GM19397 (cell line): ENCODE data around the gene H2AZ1.
"Not testable (repeated sequence)": the region's sequence is repeated elsewhere in the genome, so short reads cannot be mapped to it uniquely, and the experiment has no call there.

ENCODE experiments used
- ATAC-seq: cut with Tn5 transposase; IDR thresholded peaks from one replicate; pipeline ENCODE4 v1.9.1; 2021; ENCODE audit warnings: mild to moderate bottlenecking, moderate library complexity; ENCODE audit not compliant: unreplicated experiment

The H2AZ1 gene

GRCh38 chr4:99949999-99950912, at the start of gene H2AZ1:
Gene H2AZ1 (minus strand): TSS chr4:99950275. CDS start chr4:99950170, 105 bp downstream.
- peak; percentile 66 for ATAC-seq

DNA sequence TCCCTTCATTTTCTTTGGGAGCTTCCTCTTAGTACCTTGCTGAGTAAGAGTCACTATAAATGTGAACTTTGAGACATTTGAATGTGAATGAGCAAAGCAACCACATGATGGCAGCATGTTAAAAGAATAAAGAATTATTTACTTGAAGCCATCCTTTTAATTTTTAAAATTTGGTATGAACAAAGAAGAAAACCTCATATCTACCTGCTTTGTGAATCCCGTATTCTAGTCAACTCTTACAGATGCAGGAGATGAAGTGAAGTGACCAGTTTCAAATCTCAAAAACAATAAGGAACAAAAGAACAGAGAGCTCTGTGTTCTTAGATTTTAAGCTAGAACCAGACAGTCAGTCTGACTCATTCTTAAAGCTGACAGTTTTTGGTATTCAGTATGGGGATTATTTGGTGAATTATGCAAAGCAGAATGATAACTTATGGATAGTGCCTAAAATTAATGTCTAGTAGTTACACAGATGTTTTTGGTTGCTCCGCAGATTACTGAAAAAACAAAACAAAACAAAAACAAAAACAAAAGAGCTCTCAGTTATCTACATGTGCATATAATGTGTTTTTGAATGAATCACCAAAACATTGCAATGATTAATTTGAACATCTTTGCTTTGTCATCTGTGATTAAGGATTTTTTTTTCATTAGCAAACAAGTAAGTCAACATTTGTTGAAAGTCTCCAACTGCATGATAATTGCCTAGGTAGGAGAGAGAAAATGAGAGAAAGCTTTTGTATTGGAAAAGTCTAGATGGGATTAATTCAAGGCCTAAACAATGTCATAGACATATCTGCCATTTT, 48.2 kb upstream of the H2AZ1 start:
- no peak for ATAC-seq

- no peak for ATAC-seq
Observed at GRCh38 chr4:99991741-99992140, 41.7 kb upstream of the H2AZ1 start.

DNA sequence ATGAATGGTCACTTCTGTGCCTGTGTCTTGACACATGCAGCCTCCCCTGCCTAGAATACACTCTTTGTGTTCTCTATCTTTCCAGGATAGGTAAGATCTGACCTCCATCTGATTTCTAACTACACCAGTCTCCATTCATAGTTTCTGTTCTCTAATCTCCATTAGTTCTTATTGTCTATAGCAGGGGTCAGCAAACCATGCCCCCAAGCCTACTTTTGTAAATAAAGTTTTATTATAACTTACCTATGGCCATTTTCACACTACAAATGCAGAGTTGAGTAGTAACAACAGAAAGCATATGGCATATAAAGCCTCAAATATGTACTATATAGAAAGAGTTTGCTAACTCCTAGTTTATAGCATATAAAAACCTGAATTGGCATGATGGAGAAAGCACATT, 37.6 kb upstream of the H2AZ1 start:
- no peak for ATAC-seq

GRCh38 chr4:99986792-99987191, 36.7 kb upstream of the H2AZ1 start:
- ATAC-seq = no peak

- no peak for ATAC-seq
Observed at GRCh38 chr4:99983289-99983943, 33.3 kb upstream of the H2AZ1 start.

DNA sequence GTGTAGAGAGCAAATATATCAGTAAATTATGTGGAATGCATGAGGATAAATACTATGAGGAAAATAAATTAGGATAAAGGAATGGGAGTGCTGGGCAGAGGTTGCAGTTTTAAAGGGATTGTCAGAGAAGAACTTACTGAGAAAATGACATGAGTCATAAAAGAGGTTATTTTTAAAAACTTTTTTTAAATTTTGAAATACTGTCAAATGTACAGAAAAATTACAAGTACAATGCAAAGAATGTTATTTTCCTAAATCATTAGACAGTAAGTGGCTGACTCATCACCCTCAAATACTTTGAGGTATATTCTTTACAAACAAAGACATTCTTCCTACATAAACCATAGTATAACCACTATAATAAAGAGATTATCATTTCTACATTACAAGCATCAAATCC, 29.8 kb upstream of the H2AZ1 start:
- ATAC-seq = no peak

- no peak for ATAC-seq
Observed at GRCh38 chr4:99971453-99972111, 21.5 kb upstream of the H2AZ1 start.

- ATAC-seq = no peak
Observed at GRCh38 chr4:99968330-99968729, 18.3 kb upstream of the H2AZ1 start.

DNA sequence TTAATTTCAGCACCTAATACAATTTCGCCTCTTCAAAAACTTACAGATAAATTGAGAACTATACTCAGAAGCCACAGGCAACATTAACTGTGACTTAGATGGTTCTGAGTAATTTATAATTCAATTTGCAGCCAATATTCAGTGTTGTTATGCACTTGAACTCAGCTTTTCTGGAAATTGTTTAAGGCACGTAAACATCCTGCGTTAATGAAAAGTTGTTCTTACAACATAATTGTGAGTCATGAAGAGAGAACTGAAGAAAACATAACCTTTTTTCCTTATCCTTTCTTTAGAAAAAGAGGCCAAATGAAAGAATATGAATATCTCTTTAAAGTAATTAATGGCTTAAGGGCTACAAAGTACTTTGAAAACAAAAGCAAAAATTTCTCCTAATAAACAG, 16.6 kb upstream of the H2AZ1 start:
- ATAC-seq = no peak

GRCh38 chr4:99965674-99966350, 15.7 kb upstream of the H2AZ1 start:
- no peak for ATAC-seq

DNA sequence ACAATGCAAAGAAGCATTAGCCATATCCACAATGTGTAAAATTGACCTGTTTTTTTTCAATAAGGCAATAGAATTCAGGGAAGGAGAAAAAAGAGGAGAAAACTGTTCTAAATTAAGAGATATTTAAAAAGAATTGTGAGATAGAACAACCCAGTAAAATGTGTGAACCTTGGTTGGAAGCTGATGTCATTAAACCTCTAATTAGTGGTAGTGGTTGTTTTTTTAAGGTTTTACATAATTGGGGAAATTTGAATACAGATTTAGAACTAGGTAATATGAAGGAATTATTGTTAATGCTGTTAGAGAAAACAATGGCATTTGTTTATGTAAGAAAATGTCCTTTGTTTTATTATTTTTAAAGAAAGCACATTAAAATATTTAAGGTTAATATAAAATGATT, 15.1 kb upstream of the H2AZ1 start:
- no peak for ATAC-seq

- no peak for ATAC-seq
Observed at GRCh38 chr4:99961711-99962110, 11.6 kb upstream of the H2AZ1 start.

DNA sequence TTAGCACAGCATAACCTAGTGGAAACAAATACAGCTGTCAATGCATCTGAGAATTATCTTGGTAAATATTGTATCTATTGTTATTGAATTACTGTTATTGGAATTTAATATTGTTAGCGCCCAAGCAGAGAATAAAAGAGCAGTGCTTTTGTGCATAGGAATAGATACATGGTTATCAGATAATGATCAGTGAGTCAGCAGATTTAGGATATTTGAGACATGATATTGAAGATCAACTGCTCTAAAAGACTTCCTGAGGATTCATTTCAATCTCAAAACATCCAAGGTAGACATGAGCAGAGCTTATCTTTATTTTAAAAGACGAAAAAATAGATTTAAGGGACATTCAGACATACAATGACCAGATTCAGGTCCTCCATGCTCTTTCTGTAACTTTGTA, 10.6 kb upstream of the H2AZ1 start:
- ATAC-seq = no peak

DNA sequence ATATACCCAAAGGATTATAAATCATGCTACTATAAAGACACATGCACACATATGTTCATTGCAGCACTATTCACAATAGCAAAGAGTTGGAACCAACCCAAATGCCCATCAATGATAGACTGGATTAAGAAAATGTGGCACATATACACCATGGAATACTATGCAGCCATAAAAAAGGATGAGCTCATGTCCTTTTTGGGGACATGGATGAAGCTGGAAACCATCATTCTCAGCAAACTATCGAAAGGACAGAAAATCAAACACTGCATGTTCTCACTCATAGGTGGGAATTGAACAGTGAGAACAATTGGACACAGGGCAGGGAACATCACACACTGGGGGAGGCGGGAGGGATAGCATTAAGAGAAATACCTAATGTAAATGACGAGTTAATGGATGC, 8.1 kb upstream of the H2AZ1 start:
- ATAC-seq = not testable (repeated sequence)

DNA sequence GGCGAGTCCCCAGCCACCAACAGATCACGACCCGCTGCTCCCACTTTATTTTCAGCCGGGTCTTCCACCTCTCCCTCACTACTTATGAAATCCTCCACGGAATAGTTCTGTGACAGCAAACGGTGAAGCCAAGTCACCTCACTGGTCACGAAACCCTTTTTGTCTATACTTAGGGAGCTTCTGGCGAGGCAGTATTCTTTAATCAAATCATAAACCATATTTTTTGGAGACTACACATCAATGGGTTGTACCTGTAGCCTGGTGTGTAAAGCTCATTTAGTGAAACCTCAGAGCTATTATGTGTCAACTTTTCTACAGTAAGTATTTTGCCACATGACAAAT, 809 bp upstream of the H2AZ1 start:
- no peak for ATAC-seq

- ATAC-seq = peak; percentile 12
Observed at GRCh38 chr4:99949034-99949998, 759 bp downstream of the H2AZ1 start.

- ATAC-seq = no peak
Observed at GRCh38 chr4:99947608-99948007, 2.5 kb downstream of the H2AZ1 start.

DNA sequence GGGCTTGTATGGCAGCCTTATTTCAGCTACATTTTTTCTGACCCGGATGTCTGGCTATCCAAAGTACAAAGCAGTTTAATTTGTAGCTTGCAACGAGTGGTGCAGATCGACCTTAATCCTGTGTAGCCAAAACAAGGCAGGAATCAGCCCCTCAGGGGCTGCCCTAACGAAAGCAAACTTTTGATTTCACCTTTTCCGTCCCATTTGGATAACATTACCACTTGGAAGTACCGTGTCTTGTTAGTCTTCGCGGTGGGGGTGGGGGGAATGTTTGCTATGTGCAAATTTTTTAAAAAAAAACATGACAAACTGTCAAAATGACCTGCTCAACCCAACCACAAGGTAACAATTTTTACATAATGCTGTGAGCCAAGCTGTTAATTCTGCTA, 2.9 kb downstream of the H2AZ1 start:
- no peak for ATAC-seq
